NCI-H446 (cell line): ENCODE measurements around the gene SHMT2.

Experiments
- DNase-seq, 2 experiments: peaks; one replicate each; lab custom pipeline; 2025; lab: John Stamatoyannopoulos, UW

The SHMT2 gene

GRCh38 chr12:57198329-57198728 lies 31.2 kb upstream of the SHMT2 start:
- DNase-seq = no peak

- no peak for DNase-seq
Measured at GRCh38 chr12:57199191-57199590, 30.3 kb upstream of the SHMT2 start.

GRCh38 chr12:57200497-57200896 lies 29.0 kb upstream of the SHMT2 start:
- no peak for DNase-seq

GRCh38 chr12:57201219-57201618 lies 28.3 kb upstream of the SHMT2 start:
- DNase-seq = no peak

- no peak for DNase-seq
Measured at GRCh38 chr12:57201631-57202030, 27.9 kb upstream of the SHMT2 start.

GRCh38 chr12:57202321-57202720 lies 27.2 kb upstream of the SHMT2 start:
- DNase-seq = no peak

- DNase-seq = no peak
Measured at GRCh38 chr12:57203201-57203600, 26.3 kb upstream of the SHMT2 start.

GRCh38 chr12:57203791-57204190 lies 25.7 kb upstream of the SHMT2 start:
- DNase-seq = no peak

GRCh38 chr12:57204454-57204853 lies 25.1 kb upstream of the SHMT2 start:
- no peak for DNase-seq

- no peak for DNase-seq
Measured at GRCh38 chr12:57205186-57205585, 24.3 kb upstream of the SHMT2 start.

- no peak for DNase-seq
Measured at GRCh38 chr12:57205931-57206330, 23.6 kb upstream of the SHMT2 start.

- DNase-seq = no peak
Measured at GRCh38 chr12:57207731-57208630, 21.5 kb upstream of the SHMT2 start.

GRCh38 chr12:57208631-57209282 lies 20.8 kb upstream of the SHMT2 start:
- DNase-seq = no peak

GRCh38 chr12:57209916-57210315 lies 19.6 kb upstream of the SHMT2 start:
- no peak for DNase-seq

- DNase-seq = no peak
Measured at GRCh38 chr12:57210461-57210860, 19.1 kb upstream of the SHMT2 start.

- DNase-seq = no peak
Measured at GRCh38 chr12:57210926-57211692, 18.4 kb upstream of the SHMT2 start.

- DNase-seq = no peak
Measured at GRCh38 chr12:57211791-57212700, 17.5 kb upstream of the SHMT2 start.

GRCh38 chr12:57212701-57213057 lies 16.8 kb upstream of the SHMT2 start:
- DNase-seq = no peak

GRCh38 chr12:57213058-57213715 lies 16.3 kb upstream of the SHMT2 start:
- DNase-seq = peak; percentile 79 to 90

- DNase-seq = no peak
Measured at GRCh38 chr12:57213763-57214397, 15.6 kb upstream of the SHMT2 start.

GRCh38 chr12:57214398-57214781 lies 15.1 kb upstream of the SHMT2 start:
- peak; percentile 35 to 63 for DNase-seq
